Measurements from ENCODE around the gene CAMK2G.

DNA sequence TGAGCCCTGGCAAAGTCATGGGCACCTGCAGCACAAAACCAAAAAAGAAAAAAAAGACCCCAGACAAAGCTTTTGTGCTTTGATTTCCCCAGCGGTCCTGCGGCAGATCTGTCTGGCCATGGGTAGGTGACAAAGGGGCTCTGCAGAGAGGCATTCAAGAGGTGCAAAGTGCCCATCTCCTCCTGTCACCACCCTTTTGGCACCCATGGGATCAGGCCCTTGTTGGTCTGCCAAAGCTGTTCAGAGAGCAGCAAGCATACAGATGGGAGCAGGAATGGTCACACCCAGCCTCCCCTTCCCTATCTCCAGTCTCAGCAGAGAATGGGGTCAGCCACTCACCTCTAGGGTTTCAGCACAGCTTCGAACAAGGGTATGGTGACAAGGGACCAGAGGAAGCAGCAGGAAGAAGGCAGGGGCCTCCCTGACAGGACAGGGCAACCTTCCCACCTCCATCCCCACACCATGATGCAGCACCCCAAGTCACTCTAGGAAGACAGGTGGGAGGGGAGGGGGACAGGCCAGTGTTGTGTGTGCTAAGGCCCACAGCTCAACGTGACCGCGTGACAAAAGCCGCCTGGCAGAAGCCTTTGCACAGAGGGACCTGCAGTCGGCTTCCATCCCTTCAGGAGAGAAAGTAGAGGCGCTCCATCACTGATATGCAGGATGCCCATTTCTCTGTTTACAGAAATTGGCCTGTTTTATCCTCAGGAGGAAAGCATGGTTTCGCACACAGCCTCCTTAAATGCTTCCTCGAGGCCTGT, 6.3 kb downstream of the CAMK2G start:
- TF ChIP-seq, protein P1, sequence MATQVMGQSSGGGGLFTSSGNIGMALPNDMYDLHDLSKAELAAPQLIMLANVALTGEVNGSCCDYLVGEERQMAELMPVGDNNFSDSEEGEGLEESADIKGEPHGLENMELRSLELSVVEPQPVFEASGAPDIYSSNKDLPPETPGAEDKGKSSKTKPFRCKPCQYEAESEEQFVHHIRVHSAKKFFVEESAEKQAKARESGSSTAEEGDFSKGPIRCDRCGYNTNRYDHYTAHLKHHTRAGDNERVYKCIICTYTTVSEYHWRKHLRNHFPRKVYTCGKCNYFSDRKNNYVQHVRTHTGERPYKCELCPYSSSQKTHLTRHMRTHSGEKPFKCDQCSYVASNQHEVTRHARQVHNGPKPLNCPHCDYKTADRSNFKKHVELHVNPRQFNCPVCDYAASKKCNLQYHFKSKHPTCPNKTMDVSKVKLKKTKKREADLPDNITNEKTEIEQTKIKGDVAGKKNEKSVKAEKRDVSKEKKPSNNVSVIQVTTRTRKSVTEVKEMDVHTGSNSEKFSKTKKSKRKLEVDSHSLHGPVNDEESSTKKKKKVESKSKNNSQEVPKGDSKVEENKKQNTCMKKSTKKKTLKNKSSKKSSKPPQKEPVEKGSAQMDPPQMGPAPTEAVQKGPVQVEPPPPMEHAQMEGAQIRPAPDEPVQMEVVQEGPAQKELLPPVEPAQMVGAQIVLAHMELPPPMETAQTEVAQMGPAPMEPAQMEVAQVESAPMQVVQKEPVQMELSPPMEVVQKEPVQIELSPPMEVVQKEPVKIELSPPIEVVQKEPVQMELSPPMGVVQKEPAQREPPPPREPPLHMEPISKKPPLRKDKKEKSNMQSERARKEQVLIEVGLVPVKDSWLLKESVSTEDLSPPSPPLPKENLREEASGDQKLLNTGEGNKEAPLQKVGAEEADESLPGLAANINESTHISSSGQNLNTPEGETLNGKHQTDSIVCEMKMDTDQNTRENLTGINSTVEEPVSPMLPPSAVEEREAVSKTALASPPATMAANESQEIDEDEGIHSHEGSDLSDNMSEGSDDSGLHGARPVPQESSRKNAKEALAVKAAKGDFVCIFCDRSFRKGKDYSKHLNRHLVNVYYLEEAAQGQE (IDR thresholded peaks at IDR 0.05; ENCODE audit: low read depth) = no peak
- TF ChIP-seq RAD21 (IDR thresholded peaks at IDR 0.05; ENCODE audit: low read depth) (no peak), MAX (IDR thresholded peaks at IDR 0.05) (no peak), TAF1 (IDR thresholded peaks at IDR 0.05; ENCODE audit: low read depth) (no peak), EP300 (IDR thresholded peaks at IDR 0.05; ENCODE audit: borderline replicate concordance) (no peak), NFIC (IDR thresholded peaks at IDR 0.05) (no peak), YY1 (IDR thresholded peaks at IDR 0.05; ENCODE audit: low read depth) (no peak), CEBPB (IDR thresholded peaks at IDR 0.05) (no peak), ZBTB7A (IDR thresholded peaks at IDR 0.05; ENCODE audit: low read depth) (no peak), EGR1 (IDR thresholded peaks at IDR 0.05) (no peak), TCF12 (IDR thresholded peaks at IDR 0.05; ENCODE audit: low read depth) (no peak), FOXM1 (IDR thresholded peaks at IDR 0.05; ENCODE audit: borderline replicate concordance, low read depth) (no peak), TEAD4 (IDR thresholded peaks at IDR 0.05) (no peak), CREB1 (IDR thresholded peaks at IDR 0.05; ENCODE audit: low read depth) (no peak)
